PC-9 (cell line): Measurements from ENCODE around the gene ZBTB24. TPM values are rescaled to one million over a fixed set of nuclear protein-coding genes. Genes with fewer than 3 reads are reported as not detected.

ENCODE experiments used
- BruUV-seq: library from RNA; stranded (reverse); fragments of 400-500 nt; replicated peaks from 2 replicates; lab custom pipeline; 2021; lab: Mats Ljungman, UMichigan
- CTCF ChIA-PET: fragments of 300-600 bp; sonication (Branson Sonifier 250); formaldehyde crosslinking; loops from one replicate; lab custom pipeline; 2022; ENCODE audit warnings: antibody characterized with exemption; lab: Charles Lee
- POLR2A ChIA-PET: fragments of 300-600 bp; sonication (Branson Sonifier 250); formaldehyde crosslinking; loops from one replicate; lab custom pipeline; 2022; ENCODE audit warnings: antibody characterized with exemption; ENCODE audit not compliant: unreplicated experiment; lab: Charles Lee
- DNase-seq, 2 experiments: peaks; one replicate each; pipeline versions ENCODE4 v3.0.0 to v3.0.0-alpha.2; 2015 to 2022; ENCODE audit warnings: mixed read lengths in 1 of 2
- H2AFZ ChIP-seq: fragments of 200-600 bp; sonication (generic); 2 replicates; pipeline ENCODE4 v1.8.1; 2017; ENCODE audit warnings: antibody characterized with exemption
- H3F3A ChIP-seq: fragments of 200-600 bp; sonication (generic); 2 replicates; pipeline ENCODE4 v1.8.1; 2017; ENCODE audit warnings: antibody characterized with exemption, mild to moderate bottlenecking, low read depth; ENCODE audit not compliant: insufficient read depth
- H3K27ac ChIP-seq: fragments of 200-600 bp; sonication (generic); 2 replicates; pipeline ENCODE4 v1.6.1; 2016; ENCODE audit warnings: mixed run types
- H3K27me3 ChIP-seq: fragments of 200-600 bp; sonication (generic); 2 replicates; pipeline ENCODE4 v1.6.1; 2016; ENCODE audit warnings: low read depth, mixed run types; ENCODE audit not compliant: insufficient read depth
- H3K36me3 ChIP-seq: fragments of 200-600 bp; sonication (generic); 2 replicates; pipeline ENCODE4 v1.6.1; 2016; ENCODE audit warnings: low read depth, mixed run types
- H3K4me1 ChIP-seq: fragments of 200-600 bp; sonication (generic); replicated peaks from 2 replicates; pipeline ENCODE4 v1.6.1; 2016; ENCODE audit warnings: mixed run types; ENCODE audit not compliant: insufficient read depth
- H3K4me2 ChIP-seq: fragments of 200-600 bp; sonication (generic); 2 replicates; pipeline ENCODE4 v1.6.1; 2017; ENCODE audit warnings: mixed run types
- H3K4me3 ChIP-seq: fragments of 200-600 bp; sonication (generic); 2 replicates; pipeline ENCODE4 v1.6.1; 2016; ENCODE audit warnings: mixed run types
- H3K79me2 ChIP-seq: fragments of 200-600 bp; sonication (generic); 2 replicates; pipeline ENCODE4 v1.6.1; 2017; ENCODE audit warnings: low read depth, mixed run types
- H3K9me2 ChIP-seq: fragments of 200-600 bp; sonication (generic); 2 replicates; pipeline ENCODE4 v1.8.1; 2017; ENCODE audit warnings: mild to moderate bottlenecking; ENCODE audit not compliant: insufficient read depth
- H3K9me3 ChIP-seq: fragments of 200-600 bp; sonication (generic); 2 replicates; pipeline ENCODE4 v1.8.1; 2016; ENCODE audit warnings: low read depth; ENCODE audit not compliant: insufficient read depth
- H4K20me1 ChIP-seq: fragments of 200-600 bp; sonication (generic); 2 replicates; pipeline ENCODE4 v1.8.1; 2017; ENCODE audit not compliant: insufficient read depth
- EZH2 ChIP-seq: fragments of 200-600 bp; sonication (generic); IDR thresholded peaks from 2 replicates; pipeline ENCODE4 v1.8.0; 2017; ENCODE audit warnings: antibody characterized with exemption, low read depth
- intact Hi-C: fragments of 100-400 bp; cut with micrococcal nuclease; formaldehyde crosslinking; loops from one replicate; pipeline ENCODE4 v1.10.0; 2022; ENCODE audit not compliant: unreplicated experiment
- total RNA-seq: library from RNA; stranded (reverse); gene quantifications from 2 replicates; pipeline ENCODE4 v1.2.3, GENCODE V29; 2021
- TF ChIP-seq, protein P1 (sequence below): fragments of 200-600 bp; sonication (generic); conservative IDR thresholded peaks from 2 replicates; pipeline ENCODE4 v1.6.1; 2017; ENCODE audit warnings: mixed run types, antibody characterized with exemption, mild to moderate bottlenecking, moderate library complexity

Gene ZBTB24
- total RNA-seq, 1 experiment from 2014 or later, result 7.2 TPM

DNA sequence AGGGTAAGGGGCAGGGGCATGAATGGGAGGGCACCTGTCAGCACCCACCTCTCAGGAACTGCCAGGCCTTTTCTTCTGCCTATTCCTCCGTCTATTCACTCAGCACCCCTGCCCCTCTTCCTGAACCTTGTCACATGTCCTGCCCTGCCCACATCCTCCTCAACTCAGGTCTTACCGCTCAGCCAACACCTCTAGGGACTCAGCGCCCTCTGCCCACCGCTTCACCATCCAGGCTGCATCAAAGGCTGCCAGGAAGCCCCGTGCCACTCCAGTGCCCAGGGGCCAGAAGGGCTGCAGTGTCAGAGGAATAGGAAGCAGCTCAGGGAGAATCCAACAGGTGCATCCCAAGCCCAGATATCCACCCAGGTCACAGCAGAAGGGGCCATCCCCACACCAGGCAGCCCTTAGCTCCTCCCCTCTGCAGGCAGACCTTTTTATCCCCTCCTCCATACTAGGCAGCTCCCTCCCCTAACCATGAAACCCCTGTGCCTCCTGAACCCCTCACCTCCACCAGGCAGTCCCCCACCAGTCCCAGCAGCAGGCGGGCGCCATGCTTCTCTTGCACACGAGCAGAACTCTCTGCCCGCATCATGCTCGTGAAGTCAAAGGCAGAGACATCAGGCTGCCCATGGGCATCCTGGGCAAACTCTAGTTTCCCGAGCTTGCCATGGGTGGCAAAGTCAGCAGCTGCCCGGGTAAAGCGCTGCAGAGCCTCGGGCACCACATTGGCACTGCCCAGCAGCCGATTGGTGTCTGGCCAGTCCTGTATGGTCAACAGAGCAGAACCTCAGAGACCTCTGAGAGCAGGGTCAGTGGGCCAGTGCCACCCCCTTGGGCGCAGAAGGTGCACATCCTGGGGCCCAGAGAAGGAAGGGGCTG lies 33.0 kb downstream of the ZBTB24 start:
- intact Hi-C loops, result no loop called here
- DNase-seq, result no peak
- Histone ChIP-seq H3F3A (peaks cover 23% of the 10 kb centered on the region; the same call in 1 of the 2 replicates), H3K4me1 (no peaks in the 10 kb centered on the region; the same call in 1 of the 2 replicates), H3K27me3 (no peaks in the 10 kb centered on the region), H3K4me3 (no peak overlapping the region), H3K79me2 (no peaks in the 10 kb centered on the region), H3K9me2 (no peaks in the 10 kb centered on the region), H2AFZ (no peak overlapping the region), H3K4me2 (no peak overlapping the region), H4K20me1 (no peaks in the 10 kb centered on the region), H3K9me3 (no peaks in the 10 kb centered on the region), H3K27ac (no peak overlapping the region), H3K36me3 (no peaks in the 10 kb centered on the region)
- TF ChIP-seq, protein P1, sequence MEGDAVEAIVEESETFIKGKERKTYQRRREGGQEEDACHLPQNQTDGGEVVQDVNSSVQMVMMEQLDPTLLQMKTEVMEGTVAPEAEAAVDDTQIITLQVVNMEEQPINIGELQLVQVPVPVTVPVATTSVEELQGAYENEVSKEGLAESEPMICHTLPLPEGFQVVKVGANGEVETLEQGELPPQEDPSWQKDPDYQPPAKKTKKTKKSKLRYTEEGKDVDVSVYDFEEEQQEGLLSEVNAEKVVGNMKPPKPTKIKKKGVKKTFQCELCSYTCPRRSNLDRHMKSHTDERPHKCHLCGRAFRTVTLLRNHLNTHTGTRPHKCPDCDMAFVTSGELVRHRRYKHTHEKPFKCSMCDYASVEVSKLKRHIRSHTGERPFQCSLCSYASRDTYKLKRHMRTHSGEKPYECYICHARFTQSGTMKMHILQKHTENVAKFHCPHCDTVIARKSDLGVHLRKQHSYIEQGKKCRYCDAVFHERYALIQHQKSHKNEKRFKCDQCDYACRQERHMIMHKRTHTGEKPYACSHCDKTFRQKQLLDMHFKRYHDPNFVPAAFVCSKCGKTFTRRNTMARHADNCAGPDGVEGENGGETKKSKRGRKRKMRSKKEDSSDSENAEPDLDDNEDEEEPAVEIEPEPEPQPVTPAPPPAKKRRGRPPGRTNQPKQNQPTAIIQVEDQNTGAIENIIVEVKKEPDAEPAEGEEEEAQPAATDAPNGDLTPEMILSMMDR, result no peak
- no peak for TF ChIP-seq EZH2
- POLR2A ChIA-PET, result interaction anchor here (0.5 kb wide), 1 partner anchor 589 kb away, joined by 3 read pairs; no protein-coding TSS in a partner anchor
- no TSS peak for BruUV-seq
- CTCF ChIA-PET, result no interaction called here

DNA sequence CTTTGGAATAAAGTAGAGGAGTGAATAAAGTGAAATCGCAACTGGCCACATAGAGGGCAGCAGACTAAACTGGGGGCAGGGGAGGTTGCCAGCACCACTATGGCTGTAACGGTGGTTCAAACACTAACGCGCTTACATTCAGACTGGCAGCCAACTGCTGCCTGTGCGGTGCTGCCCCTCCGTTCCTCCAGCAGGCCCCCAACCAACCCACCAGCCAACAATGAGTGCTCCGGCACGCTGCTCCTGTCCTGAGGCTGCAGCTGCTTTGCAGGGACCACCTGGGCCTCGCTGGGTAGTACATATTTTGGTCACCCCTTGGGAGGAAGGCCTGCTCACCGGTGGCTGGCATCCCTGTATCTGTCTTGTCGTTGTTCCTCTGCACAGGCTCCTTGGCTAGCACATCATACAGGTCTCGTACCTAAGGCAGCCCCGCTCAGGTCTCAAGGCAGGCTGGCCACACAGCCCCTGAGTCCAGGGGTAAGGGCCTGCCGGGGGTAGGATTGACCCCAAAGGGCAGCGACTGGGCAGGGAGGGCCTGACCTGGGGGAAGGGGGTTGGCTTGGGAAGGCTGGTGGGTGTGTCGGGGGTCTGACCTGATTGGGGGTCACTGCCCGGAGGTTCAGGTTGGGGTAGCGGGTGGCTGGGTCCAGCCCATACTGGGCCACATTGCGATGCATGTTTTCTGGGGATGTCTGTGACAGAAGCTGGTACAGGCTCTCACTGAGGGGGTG lies 33.8 kb downstream of the ZBTB24 start:
- Histone ChIP-seq H4K20me1 (no peaks in the 10 kb centered on the region), H3K27ac (no peak overlapping the region), H3K4me3 (no peak overlapping the region), H3K9me2 (no peaks in the 10 kb centered on the region), H3K36me3 (0 out of 2 replicates have a peak, but pooled peaks cover 2% of the 10 kb centered on the region), H3F3A (peaks cover 18% of the 10 kb centered on the region; the same call in 1 of the 2 replicates), H3K27me3 (no peaks in the 10 kb centered on the region), H3K79me2 (no peaks in the 10 kb centered on the region), H3K4me1 (no peaks in the 10 kb centered on the region), H2AFZ (no peak overlapping the region), H3K9me3 (no peaks in the 10 kb centered on the region), H3K4me2 (no peak overlapping the region)
- intact Hi-C loops, result no loop called here
- no peak for DNase-seq
- ChIA-PET CTCF (no interaction called here), POLR2A (no interaction called here)
- TF ChIP-seq EZH2, result no peak
- TF ChIP-seq, protein P1, result no peak
- no TSS peak for BruUV-seq

DNA sequence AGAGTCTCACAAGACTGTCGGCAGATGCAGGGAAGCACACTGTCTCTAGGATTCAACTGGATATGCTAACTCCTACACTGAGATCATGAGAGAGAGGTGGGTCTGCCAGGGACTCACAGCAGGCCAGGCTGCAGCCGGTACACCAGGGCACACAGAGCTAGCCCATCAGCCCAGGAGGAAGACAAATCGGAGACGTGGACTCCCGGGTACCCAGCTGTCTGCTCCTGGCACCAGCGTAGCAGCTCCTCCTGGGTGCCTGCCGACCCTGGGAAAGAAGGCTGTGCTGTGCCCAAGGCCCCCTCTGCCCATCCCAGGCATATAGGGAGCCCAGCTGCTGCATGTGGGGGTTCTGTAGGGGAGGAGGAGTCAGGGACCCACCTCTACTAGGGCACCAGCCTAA lies 34.4 kb downstream of the ZBTB24 start:
- no peak overlapping the region for H3K4me3 ChIP-seq
- no peak overlapping the region for H2AFZ ChIP-seq
- no TSS peak for BruUV-seq
- H3K79me2 ChIP-seq, result no peaks in the 10 kb centered on the region
- H3K4me1 ChIP-seq, result no peaks in the 10 kb centered on the region
- H3K4me2 ChIP-seq, result no peak overlapping the region
- DNase-seq, result no peak
- TF ChIP-seq EZH2, result no peak
- TF ChIP-seq, protein P1, result no peak
- no peaks in the 10 kb centered on the region for H4K20me1 ChIP-seq
- 0 out of 2 replicates have a peak, but pooled peaks cover 3% of the 10 kb centered on the region for H3K36me3 ChIP-seq
- H3F3A ChIP-seq, result peaks cover 15% of the 10 kb centered on the region; the same call in 1 of the 2 replicates
- H3K9me2 ChIP-seq, result no peaks in the 10 kb centered on the region
- ChIA-PET POLR2A (no interaction called here), CTCF (no interaction called here)
- intact Hi-C loops, result no loop called here
- no peaks in the 10 kb centered on the region for H3K27me3 ChIP-seq
- H3K9me3 ChIP-seq, result no peaks in the 10 kb centered on the region
- H3K27ac ChIP-seq, result no peak overlapping the region
